SW480 (cell line): ENCODE data around the gene DGCR2.
"Not testable (repeated sequence)": the region's sequence is repeated elsewhere in the genome, so short reads cannot be mapped to it uniquely, and the experiment has no call there.

ENCODE experiments used
- DNase-seq: peaks from one replicate; pipeline ENCODE4 v3.0.0-alpha.2; 2016; ENCODE audit warnings: low spot score

Gene DGCR2, protein sequence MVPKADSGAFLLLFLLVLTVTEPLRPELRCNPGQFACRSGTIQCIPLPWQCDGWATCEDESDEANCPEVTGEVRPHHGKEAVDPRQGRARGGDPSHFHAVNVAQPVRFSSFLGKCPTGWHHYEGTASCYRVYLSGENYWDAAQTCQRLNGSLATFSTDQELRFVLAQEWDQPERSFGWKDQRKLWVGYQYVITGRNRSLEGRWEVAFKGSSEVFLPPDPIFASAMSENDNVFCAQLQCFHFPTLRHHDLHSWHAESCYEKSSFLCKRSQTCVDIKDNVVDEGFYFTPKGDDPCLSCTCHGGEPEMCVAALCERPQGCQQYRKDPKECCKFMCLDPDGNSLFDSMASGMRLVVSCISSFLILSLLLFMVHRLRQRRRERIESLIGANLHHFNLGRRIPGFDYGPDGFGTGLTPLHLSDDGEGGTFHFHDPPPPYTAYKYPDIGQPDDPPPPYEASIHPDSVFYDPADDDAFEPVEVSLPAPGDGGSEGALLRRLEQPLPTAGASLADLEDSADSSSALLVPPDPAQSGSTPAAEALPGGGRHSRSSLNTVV

DNA sequence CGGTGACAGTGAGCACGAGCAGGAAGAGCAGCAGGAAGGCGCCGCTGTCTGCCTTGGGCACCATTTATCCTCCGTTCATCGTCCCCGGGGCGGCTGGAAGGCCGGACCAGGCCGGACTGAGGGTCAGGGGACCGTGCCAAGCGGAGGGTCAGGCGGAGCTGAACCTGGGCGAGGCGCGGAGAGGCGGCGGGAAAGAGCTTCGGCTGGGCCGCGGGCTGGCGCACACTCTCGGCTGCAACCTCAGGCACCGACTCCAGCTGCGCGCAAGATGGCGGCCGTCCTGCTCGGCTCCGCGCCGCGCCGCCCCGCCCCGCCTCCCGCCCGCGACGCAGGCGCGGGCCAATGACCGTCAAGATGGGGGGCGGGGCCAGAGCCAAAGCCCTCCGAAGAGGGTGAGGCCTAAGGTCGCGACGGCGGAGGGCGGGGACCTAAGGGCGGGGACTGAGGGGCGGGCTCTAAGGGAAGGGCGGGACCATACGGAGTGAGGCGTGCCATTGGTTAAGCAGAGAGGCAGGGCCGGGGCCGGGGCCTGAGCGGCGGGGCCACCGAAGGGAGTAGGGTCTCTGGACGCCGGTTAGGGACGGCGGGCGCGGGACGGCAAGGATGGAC, at the start of gene DGCR2:
DGCR2 (minus strand) TSS at position 270 of the 609 bp plus-strand sequence; CDS start at position 64, 206 bp downstream.
- peak; percentile 90 for DNase-seq

DNA sequence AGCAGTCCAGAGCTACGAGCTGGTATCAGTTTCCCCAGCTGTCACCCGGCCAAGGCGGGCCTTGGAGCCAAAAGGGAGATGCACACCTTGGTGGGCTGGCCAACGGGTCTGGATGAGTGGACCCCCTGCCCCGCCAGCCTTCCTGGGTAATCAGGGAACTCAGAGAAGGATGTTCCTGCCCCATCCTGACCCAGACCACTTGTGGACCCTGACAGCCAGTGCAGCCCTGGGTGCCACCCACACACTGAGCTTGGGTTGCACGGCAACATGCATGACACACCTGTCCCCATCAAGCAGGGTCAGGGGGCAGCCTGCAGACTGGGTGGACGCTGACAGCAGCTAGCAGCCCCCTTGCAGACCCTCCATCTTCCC, 47.7 kb upstream of the DGCR2 start:
- no peak for DNase-seq

DNA sequence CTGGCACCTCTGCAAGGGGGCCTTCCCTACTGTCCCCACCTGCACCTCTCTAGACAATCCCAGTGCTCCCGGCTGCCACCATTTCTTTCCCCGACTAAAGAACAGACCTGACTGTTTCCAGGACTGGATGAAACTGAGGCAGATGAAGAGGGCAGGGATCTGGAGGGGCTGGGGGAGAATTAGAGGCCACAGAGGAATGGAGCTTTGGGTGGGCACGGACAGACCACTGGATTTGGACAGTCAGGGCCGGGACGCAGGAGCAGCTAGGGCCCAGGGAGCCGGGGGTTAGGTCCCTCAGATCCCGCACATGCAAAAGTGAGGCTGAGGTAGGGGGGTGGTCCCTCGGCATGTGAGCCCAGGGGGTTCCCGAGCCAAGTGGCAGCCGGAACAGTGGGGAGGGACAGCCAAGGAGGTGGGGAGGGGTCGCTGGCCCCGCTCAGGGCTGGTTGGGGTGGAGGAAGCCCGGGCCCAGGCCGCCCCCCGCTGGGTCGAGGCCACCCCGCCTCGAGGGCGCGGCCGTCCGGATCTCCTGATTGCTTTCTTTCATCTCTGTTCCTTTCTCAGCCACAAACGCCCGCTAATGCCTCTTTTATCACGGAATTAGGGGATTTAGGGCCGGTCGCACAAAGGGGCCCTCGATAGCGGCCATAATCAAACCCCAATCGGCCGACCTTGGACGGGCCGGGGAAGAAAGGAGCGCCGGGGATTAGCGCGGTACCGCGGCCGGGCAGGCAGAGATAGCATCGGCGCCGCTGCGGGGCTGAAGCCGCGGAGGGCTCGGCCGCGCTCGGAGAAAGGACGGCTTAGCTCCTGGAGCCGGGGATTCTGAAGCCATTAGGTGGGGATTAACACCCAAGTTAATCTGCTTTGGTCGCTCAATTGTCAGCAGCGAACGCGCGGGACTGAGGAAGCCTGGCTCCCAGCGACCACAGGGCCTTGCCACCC, 47.1 kb upstream of the DGCR2 start:
- DNase-seq, result no peak

DNA sequence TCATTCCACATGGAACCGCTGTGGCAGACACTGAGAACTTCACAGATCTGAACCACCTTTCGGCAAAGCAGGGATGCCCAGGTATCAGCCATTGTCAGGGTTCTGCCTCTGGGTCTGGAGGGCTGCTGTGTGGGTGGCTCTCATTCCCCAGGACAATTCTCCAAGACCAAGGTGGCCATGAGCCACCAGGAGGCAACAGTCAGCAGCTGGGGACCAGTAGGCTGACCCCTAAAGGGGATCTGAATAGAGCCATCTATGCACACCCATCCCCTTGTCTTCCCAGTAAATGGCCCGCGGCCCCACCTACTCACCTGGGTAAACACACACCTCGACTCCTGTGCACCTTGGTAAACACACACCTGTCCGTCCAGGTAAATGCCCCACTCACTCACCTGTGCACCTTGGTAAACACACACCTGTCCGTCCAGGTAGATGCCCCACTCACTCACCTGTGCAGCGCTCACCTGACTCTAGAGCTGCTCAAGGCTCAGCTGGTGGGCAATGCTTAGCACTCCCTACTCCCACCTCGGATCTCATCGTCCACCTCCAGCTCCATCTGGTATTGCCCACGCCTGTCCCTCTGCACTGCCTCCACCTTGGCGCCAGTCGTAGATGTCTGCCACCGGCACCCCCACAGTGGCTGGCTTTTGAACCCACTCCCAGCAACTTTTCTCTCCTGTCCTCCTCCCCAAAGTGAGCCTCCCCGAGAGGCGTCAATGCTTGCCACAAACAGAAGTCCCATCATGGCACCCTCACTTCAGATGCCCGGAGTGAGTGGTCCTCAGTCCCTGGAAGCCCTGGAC, 46.1 kb upstream of the DGCR2 start:
- no peak for DNase-seq

DNA sequence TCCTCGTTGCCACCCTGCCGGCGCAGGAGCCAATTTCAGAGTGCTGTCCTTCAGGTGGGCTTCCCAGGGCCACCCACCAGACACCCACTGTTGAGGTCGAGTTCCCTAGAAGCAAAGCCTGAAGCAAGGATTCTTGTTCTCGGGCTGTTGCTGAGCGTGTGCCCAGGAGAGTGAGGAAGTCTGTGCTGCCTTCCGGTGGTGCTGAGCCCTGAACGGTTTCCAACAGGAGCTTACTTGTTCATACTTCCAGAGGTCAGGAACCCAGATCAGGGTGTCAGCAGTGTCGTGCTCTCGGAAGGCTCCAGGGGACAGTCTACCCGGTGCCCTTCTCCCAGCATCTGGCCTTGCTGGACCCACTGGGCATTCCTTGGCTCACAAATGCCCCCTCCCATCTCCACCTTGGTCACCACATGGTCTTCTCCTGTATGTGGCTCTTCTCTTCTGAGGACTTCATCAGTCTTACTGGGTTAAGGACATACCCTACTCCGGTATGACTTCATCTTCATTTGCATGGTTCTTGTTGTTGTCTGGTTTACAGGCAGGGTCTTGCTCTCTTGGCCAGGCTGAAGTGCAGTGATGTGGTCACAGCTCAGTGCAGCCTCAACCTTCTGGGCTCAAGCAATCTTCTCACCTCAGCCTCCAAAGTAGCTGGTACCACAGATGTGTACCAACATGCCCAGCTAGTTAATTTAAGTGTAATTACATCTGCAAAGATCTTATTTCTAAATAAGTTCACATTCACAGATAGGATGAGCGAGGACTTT, 45.1 kb upstream of the DGCR2 start:
- DNase-seq, result no peak

DNA sequence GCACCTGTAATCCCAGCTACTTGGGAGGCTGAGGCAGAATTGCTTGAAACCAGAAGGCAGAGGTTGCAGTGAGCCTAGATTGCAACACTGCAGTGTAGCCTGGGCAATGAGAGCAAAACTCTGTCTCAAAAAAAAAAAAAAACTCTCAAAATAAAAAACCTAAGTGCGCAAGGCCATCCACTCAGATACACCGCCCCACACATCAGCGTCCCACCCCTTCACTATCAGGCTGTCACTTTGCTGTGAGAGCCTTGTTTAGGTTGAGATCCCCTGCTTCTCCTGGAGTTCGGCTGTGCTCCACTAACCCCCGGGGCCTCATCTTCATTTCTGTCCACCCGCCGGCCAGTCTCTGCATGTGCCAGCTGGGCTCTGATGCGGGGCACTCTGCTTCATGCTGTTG, 44.2 kb upstream of the DGCR2 start:
- no peak for DNase-seq

DNA sequence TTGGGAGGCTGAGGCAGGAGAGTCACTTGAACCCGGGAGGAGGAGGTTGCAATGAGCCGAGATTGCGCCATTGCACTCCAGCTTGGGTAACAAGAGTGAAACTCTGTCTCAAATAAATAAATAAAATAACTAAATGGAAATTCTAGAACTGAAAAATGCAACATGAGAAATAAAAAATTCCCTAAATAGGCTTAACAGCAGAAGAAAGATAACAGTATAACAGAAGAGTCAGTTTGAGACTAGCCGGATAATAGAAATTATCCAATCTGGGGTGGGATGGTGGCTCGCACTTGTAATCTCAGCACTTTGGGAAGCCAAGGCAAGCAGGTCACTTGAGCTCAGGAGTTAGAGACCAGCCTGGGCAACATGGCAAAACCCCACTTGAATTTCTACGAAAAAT, 42.2 kb upstream of the DGCR2 start:
- DNase-seq, result no peak

DNA sequence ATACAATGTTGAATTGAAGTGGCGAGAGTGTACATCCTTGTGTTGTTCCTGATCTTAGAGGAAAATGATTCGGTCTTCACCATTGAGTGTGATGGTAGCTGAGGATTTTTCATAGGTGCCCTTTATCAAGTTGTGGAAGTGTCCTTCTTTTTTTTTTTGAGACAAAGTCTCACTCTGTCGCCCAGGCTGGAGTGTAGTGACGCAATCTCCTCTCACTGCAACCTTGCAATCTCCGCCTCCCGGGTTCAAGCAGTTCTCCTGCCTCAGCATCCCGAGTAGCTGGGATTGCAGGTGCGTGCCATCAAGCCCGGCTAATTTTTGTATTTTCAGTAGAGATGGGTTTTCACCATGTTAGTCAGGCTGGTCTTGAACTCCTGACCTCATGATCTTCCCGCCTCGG, 36.4 kb upstream of the DGCR2 start:
- not testable (repeated sequence) for DNase-seq

DNA sequence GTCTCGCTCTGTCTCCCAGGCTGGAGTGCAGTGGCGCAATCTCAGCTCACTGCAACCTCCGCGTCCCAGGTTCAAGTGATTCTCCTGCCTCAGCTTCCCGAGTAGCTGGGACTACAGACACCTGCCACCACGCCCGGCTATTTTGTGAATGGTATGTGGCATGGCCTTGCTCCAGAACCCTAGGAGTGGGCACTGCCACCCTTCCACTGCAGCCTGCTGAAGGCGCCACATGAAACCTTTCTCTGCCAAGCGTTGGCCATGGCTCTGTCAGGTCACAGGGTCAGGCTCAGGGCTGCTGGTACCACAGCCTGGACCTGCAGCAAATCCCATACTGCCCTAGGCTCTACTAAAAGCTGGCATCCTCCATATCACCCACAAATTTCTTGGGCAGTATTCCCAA, 33.9 kb upstream of the DGCR2 start:
- DNase-seq, result not testable (repeated sequence)

DNA sequence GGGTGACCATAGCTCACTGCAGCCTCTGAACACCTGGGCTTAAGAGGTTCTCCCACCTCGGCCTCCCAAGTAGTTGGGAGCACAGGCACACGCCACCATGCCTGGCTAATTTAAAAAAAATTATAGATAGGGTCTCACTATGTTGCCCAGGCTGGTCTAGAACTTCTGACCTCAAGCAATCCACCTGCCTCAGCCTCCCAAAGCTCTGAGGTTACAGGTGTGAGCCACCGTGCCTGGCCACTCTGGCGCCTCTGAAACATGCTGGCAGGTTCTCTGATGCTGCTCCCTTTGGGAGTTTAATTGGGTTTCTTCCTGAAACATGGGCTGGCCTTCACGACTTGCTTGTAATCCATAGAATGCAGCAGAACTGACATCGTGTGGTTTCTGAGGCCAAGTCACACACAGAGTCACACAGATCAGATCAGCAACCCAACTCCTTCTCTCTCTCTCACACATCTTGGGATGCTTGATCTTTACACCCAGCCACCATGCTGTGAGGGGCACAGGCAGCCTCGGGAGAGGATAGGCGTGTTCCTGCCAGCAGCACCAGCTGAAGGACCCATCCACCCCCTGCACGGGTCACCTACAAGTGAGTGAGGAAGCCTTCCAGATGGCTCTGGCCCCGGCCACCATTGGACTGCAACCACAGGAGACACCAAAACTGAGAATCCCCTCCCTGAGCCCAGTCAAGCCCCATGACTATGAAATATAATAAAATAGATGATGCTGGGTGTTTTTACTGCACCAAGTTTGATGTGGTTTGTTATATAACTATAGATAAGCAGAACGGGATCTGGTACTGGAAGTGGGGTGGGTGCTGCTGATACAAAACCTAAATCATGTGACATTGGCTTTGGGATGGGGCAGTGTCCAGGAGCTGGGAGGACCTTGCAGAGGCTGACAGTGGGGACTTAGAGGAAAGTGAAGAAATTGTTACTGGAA, 31.0 kb upstream of the DGCR2 start:
- no peak for DNase-seq

DNA sequence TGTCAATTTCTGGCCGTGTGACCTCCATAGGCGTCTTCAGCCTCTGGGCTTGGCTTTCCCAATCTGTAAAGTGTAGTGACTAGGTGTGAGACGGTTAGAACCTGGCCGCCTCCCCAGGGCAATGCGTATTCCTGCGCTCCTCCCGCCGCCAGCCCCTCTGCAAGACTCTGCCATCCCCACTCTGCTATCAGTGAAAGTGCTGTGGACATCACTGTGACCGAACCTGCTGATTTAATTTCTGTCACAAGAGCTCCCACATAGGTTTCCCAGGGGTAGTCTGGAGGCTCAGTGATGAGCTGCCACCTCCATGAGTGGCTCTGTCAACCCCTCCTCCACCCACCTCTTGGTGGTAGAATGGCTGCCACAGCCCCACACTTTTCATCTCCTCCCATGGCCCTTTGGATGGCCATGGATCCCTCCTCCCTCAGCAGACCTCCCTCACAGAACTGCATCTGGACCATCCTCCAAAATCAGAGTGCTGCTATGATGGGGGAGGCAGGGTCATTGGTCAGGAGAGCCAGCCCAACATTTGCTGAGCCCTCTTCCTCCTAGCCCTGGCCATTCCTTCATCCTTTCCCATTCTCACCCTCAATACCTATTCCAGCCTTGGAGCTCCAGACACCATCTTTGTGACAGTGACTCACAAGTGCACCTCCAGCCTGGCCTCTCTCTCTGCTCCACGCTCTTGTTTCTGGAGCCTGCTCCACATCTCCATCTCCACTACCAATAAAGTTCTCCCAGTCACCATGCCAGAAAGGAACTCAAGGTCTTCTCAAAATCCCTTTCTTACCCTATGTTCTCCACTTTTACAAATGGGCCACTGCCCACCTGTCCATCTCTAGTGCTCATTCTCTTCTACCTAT, 29.3 kb upstream of the DGCR2 start:
- no peak for DNase-seq

DNA sequence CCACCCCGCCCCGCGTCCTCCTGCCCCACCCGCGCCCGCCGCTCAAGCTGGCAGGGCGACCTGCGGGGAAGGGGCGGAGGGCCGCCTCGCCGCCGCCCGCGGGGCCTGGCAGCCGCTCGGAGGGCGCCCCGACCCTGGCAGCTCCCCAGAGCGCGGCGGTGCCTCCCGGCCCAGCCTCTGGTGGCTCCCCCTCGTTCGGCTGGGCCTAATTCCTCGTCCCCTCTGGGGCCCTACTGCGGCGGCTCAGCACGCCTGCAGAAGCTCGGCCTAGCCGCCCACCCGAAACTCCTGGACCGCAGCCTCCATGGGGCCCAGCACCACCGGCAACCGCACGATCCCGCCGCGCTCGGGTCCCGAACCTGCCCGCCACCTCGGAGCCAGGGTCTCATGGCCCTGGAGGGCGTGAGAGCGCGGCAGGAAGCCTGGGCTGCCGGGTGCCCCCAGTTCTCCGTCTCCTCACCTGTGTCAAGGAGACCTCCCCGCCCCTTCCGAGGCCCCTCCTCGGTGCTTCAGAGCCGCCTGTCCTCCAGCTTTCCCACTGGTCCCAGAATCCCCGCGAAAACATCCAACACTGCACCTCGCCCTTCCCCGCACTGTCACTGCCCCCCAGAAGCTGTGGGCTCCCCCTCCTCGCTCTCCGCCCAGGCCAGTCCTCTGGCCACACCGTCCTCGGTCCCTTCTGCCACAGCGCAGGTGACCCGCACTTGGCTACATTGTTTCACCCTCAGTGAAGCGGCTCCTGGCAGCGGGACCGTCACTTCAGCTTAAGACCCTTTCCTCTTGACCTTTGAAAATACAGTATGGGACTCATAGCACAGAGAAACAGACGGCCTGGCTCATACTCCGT, 28.5 kb upstream of the DGCR2 start:
- DNase-seq, result no peak

DNA sequence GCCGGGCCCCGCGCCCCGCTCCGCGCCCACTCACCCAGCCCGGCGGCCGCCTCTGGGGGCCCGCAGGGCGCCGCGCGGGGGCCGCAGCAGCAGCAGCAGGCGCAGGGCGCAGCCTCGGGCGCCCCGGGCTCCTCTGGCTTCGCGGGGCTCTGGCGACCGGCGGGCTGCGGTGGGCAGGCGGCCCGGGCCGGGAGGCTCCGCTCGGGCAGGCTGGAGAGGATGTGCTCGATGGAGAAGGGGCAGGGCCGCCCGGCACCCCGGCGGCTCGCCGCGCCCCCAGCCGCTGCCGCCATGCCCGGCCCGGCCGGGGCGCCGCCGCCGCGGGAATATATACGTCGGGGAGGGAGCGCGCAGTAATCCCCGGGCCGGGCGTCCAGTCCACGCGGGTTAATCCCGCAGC, 27.8 kb upstream of the DGCR2 start, which contains the start of gene GSC2:
GSC2 (minus strand) TSS at position 302 of the 400 bp plus-strand sequence; CDS start at position 293, 9 bp downstream.
- no peak for DNase-seq

DNA sequence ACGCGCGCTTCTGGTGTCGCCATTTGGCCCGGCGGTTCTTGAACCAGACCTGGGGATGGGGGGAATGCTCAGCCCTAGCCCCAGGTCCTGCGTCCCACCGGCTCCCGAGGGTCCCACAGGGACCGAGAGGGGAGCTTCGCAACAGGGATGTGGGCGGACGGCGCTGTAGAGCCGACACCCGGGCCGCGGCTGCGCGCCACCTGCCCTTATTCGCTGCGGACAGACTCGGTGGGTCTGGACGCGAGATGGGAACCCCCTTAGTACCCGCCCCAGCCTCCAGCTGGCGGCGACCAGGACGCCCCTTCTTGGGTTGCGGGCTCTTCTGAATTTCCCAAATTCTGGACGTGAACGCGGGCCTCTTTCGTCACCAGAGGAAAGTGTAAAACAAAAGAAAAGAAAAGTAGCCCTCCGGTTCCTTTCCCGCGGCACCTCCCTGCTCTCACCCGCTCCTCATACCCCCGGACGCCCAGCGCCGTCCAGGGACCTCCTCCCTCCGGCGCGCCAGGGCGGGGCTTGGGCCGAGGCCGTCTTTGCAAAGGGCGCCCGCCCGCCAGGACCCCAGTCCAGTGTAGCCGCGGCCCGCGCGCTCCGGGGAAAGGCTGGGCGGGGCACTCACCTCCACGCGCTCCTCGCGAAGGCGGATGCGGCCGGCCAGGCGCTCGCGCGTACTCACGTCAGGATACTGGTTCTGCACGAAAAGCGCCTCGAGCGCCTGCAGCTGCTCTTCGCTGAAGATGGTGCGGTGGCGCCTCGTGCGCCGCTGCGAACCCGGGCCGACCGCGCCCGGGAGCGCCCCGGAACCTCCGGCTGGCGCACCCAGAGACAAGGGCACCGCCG, 27.1 kb upstream of the DGCR2 start:
- DNase-seq, result no peak

DNA sequence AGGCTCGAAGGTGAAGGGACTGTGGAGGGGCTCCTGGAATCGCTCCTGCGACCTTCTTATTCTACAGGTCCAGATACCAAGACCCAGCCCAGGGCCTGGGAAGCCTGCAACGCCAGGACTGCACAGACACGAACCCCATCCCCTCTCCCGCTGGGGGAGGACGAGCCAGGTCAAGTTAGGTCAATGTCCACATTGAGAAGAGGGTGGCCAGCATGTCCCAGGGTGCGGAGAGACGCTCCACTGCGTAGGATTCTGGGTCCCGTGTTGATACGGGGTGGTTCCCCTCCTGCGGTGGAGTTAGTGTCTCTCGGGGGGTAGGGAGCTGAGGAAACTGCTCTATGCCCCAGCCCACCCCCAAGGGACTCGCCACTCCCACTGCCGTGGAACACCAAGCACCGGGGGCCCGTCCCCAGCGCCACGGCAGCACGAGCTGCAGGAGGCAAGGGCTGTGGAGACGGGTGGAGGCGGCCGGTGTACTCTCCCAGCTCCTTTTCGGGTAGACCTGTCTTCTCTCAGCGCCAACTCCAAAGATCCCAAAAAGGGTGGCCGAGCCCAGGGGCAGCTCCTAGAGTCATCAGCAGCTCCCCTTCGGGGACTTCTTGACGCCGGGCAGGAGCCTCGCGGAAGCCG, 26.3 kb upstream of the DGCR2 start:
- DNase-seq, result no peak

DNA sequence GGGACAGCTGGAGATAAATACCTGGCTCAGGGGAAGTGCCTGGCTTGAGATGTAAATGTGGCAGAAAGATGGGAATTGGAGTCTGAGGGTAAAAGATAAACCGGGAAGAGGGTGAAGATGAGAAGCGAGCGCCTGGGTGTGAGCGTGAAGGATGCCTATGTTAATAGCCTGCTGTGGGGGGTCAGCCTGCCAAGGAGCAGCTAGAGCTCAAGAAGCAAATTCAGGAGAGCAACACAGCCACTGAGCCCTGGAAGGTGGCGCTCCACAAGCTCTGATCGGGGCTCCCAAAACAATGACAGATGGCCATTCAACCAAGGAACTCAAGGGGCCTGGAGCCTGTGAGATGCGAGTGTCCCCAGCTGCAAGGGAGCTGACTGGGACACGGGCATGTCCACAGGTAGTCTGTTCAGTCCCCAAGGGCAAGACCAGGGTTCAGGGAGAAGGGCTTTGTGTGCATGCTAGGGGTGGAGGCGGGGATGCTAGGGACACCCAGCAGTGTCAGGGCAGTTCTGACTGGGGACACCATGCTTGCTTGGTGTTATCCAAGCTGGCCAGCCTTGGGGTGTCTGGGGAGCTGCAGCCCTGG, 25.1 kb upstream of the DGCR2 start:
- DNase-seq, result no peak
